ENCODE results near the gene PLCH1. TPM values are rescaled to one million over a fixed set of nuclear protein-coding genes. Genes with fewer than 3 reads are reported as not detected.
A peak's percentile ranks its signal among the peaks of the same experiment; 100 is the strongest.

Gene PLCH1
- total and polyA plus RNA-seq, 2 experiments from 2014 or later = 8.1 to 25.3 TPM

GRCh38 chr3:155425396-155425795 lies 319.5 kb downstream of the PLCH1 start:
- Histone ChIP-seq H3K4me2 (no peak overlapping the region), H4K20me1 (replicated peaks; ENCODE audit: insufficient read depth) (no peaks in the 10 kb centered on the region), H2AFZ (no peak overlapping the region), H3K27me3 (ENCODE audit: insufficient read depth) (no peaks in the 10 kb centered on the region), H3K79me2 (replicated peaks; ENCODE audit: insufficient read depth) (no peaks in the 10 kb centered on the region), H3F3A (replicated peaks; ENCODE audit: low read depth) (no peaks in the 10 kb centered on the region), H3K36me3 (ENCODE audit: insufficient read depth) (0 out of 2 replicates have a peak, but pooled peaks cover 16% of the 10 kb centered on the region), H3K27ac (ENCODE audit: low read depth) (no peak overlapping the region), H3K4me1 (ENCODE audit: insufficient read depth) (peaks cover 35% of the 10 kb centered on the region), H3K4me3 (no peak overlapping the region), H3K9me2 (ENCODE audit: insufficient read depth) (peaks cover 7% of the 10 kb centered on the region; the same call in 1 of the 2 replicates)
- Mint-ChIP-seq H3K4me3 (no peak overlapping the region), H3K36me3 (ENCODE audit: low read depth) (peaks cover 21% of the 10 kb centered on the region), H3K27ac (no peak overlapping the region), H3K4me1 (peaks cover 28% of the 10 kb centered on the region), H3K9me3 (peaks cover 30% of the 10 kb centered on the region), H3K27me3 (ENCODE audit: insufficient read depth, low read depth, poor library complexity) (no peaks in the 10 kb centered on the region)
- DNase-seq (ENCODE audit: low spot score) = no peak
- TF ChIP-seq CTCF (conservative IDR thresholded peaks at IDR 0.05; ENCODE audit: low read depth in 2 of 2) (no peak), POLR2AphosphoS5 (IDR thresholded peaks at IDR 0.05; ENCODE audit: low read depth) (no peak), STAT1 (IDR thresholded peaks at IDR 0.05; ENCODE audit: unreplicated experiment) (no peak)
- no peak for ATAC-seq

- H2AFZ ChIP-seq = no peak overlapping the region
- 0 out of 2 replicates have a peak, but pooled peaks cover 16% of the 10 kb centered on the region for H3K36me3 ChIP-seq (ENCODE audit: insufficient read depth)
- no peak overlapping the region for H3K27ac ChIP-seq (ENCODE audit: low read depth)
- H3K36me3 Mint-ChIP-seq (ENCODE audit: low read depth) = peaks cover 21% of the 10 kb centered on the region
- H3K9me3 Mint-ChIP-seq = peaks cover 30% of the 10 kb centered on the region
- no peaks in the 10 kb centered on the region for H3F3A ChIP-seq (replicated peaks; ENCODE audit: low read depth)
- DNase-seq (ENCODE audit: low spot score) (no peak), ATAC-seq (no peak)
- no peak overlapping the region for H3K4me3 ChIP-seq
- no peak overlapping the region for H3K27ac Mint-ChIP-seq
- no peaks in the 10 kb centered on the region for H3K79me2 ChIP-seq (replicated peaks; ENCODE audit: insufficient read depth)
- H3K4me1 ChIP-seq (ENCODE audit: insufficient read depth) = peaks cover 37% of the 10 kb centered on the region
- H3K9me2 ChIP-seq (ENCODE audit: insufficient read depth) = peaks cover 7% of the 10 kb centered on the region; the same call in 1 of the 2 replicates
- peaks cover 31% of the 10 kb centered on the region for H3K4me1 Mint-ChIP-seq
- H3K27me3 ChIP-seq (ENCODE audit: insufficient read depth) = no peaks in the 10 kb centered on the region
- no peaks in the 10 kb centered on the region for H3K27me3 Mint-ChIP-seq (ENCODE audit: insufficient read depth, low read depth, poor library complexity)
- no peaks in the 10 kb centered on the region for H4K20me1 ChIP-seq (replicated peaks; ENCODE audit: insufficient read depth)
- 0 out of 2 replicates have a peak overlapping the region, but pooled peaks have one; percentile 24 for H3K4me2 ChIP-seq
- H3K4me3 Mint-ChIP-seq = no peak overlapping the region
- TF ChIP-seq CTCF (conservative IDR thresholded peaks at IDR 0.05; ENCODE audit: low read depth in 2 of 2) (no peak), NANOG (IDR thresholded peaks at IDR 0.05; ENCODE audit: borderline replicate concordance) (no peak), EZH2 (IDR thresholded peaks at IDR 0.05; ENCODE audit: low read depth, unreplicated experiment) (no peak), ZNF331 (CRISPR knock-in tag; IDR thresholded peaks at IDR 0.05; ENCODE audit: low read depth) (no peak), REST (IDR thresholded peaks at IDR 0.05; ENCODE audit: unreplicated experiment) (no peak), ZNF114 (CRISPR knock-in tag; IDR thresholded peaks at IDR 0.05) (no peak), POLR2AphosphoS5 (IDR thresholded peaks at IDR 0.05; ENCODE audit: low read depth) (no peak), ETS1 (IDR thresholded peaks at IDR 0.05) (no peak), JUNB (IDR thresholded peaks at IDR 0.05; ENCODE audit: unreplicated experiment) (no peak), CREB1 (CRISPR knock-in tag; IDR thresholded peaks at IDR 0.05; ENCODE audit: low read depth) (no peak)
Observed at GRCh38 chr3:155424323-155424710, 320.6 kb downstream of the PLCH1 start.
